ENCODE results near the gene TNRC6A.

DNA sequence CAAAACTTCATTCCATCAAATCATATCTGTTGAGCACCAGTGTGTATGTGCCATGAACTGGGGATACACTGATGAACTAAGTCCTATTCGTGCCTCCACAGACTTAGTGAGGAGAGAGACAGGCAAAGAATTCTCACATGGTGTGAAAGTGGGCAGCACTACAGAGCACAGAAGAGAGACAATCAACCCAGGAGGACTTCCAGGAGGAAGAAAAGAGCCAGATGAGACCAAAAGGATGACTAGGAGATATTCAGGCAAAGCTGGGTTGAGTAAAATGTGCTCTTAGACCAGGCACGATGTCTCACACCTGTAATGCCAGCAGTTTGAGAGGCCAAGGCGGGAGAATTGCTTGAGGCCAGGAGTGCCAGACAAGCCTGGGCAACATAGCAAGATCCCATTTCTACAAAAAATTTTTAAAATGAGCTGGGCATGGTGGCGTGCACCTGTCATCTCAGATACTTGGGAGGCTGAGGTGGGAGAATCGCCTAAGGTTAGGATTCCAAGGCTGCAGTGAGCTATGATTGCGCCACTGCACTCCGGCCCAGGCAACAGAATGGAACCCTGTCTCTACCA lies 30.2 kb upstream of the TNRC6A start:
- TF ChIP-seq, protein P1, sequence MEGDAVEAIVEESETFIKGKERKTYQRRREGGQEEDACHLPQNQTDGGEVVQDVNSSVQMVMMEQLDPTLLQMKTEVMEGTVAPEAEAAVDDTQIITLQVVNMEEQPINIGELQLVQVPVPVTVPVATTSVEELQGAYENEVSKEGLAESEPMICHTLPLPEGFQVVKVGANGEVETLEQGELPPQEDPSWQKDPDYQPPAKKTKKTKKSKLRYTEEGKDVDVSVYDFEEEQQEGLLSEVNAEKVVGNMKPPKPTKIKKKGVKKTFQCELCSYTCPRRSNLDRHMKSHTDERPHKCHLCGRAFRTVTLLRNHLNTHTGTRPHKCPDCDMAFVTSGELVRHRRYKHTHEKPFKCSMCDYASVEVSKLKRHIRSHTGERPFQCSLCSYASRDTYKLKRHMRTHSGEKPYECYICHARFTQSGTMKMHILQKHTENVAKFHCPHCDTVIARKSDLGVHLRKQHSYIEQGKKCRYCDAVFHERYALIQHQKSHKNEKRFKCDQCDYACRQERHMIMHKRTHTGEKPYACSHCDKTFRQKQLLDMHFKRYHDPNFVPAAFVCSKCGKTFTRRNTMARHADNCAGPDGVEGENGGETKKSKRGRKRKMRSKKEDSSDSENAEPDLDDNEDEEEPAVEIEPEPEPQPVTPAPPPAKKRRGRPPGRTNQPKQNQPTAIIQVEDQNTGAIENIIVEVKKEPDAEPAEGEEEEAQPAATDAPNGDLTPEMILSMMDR (IDR thresholded peaks at IDR 0.05): no peak
- no peak for TF ChIP-seq POLR2A (IDR thresholded peaks at IDR 0.05)

All from right lobe of liver (tissue), 4 donors.